ENCODE measurements around the gene ZNF335.

Gene ZNF335

GRCh38 chr20:45946149-45946970, 25.6 kb downstream of the ZNF335 start:
- Histone ChIP-seq H3K36me3 (replicated peaks) (peaks cover 90% of the 10 kb centered on the region), H3K4me1 (no peaks in the 10 kb centered on the region), H3K9me3 (no peaks in the 10 kb centered on the region), H3K27me3 (ENCODE audit: low read depth) (no peaks in the 10 kb centered on the region), H3K4me3 (no peak overlapping the region)
- DNase-seq (ENCODE audit: low spot score in 2 of 2) = no peak
- in situ Hi-C loops (cut with MboI; ENCODE audit: low sequenced_read_pairs) = no loop called here

GRCh38 chr20:45945678-45946148, 26.3 kb downstream of the ZNF335 start:
- in situ Hi-C loops (cut with MboI; ENCODE audit: low sequenced_read_pairs) = no loop called here
- peaks cover 90% of the 10 kb centered on the region for H3K36me3 ChIP-seq (replicated peaks)
- H3K4me3 ChIP-seq = no peak overlapping the region
- DNase-seq (ENCODE audit: low spot score in 2 of 2) = no peak
- H3K9me3 ChIP-seq = no peaks in the 10 kb centered on the region
- H3K27me3 ChIP-seq (ENCODE audit: low read depth) = no peaks in the 10 kb centered on the region
- H3K4me1 ChIP-seq = no peaks in the 10 kb centered on the region

GRCh38 chr20:45944965-45945677, 26.9 kb downstream of the ZNF335 start:
- Histone ChIP-seq H3K36me3 (replicated peaks) (peaks cover 90% of the 10 kb centered on the region), H3K4me3 (no peak overlapping the region), H3K9me3 (no peaks in the 10 kb centered on the region), H3K27me3 (ENCODE audit: low read depth) (no peaks in the 10 kb centered on the region), H3K4me1 (no peaks in the 10 kb centered on the region)
- in situ Hi-C loops (cut with MboI; ENCODE audit: low sequenced_read_pairs) = no loop called here
- no peak for DNase-seq (ENCODE audit: low spot score in 2 of 2)

GRCh38 chr20:45944151-45944964, 27.6 kb downstream of the ZNF335 start:
- DNase-seq (ENCODE audit: low spot score in 2 of 2) = no peak
- H3K4me3 ChIP-seq = no peak overlapping the region
- no peaks in the 10 kb centered on the region for H3K4me1 ChIP-seq
- H3K9me3 ChIP-seq = no peaks in the 10 kb centered on the region
- H3K27me3 ChIP-seq (ENCODE audit: low read depth) = no peaks in the 10 kb centered on the region
- H3K36me3 ChIP-seq (replicated peaks) = peaks cover 90% of the 10 kb centered on the region
- in situ Hi-C loops (cut with MboI; ENCODE audit: low sequenced_read_pairs) = no loop called here

GRCh38 chr20:45943613-45944012, 28.4 kb downstream of the ZNF335 start:
- H3K36me3 ChIP-seq (replicated peaks) = peaks cover 89% of the 10 kb centered on the region
- in situ Hi-C loops (cut with MboI; ENCODE audit: low sequenced_read_pairs) = no loop called here
- no peaks in the 10 kb centered on the region for H3K27me3 ChIP-seq (ENCODE audit: low read depth)
- H3K4me1 ChIP-seq = no peaks in the 10 kb centered on the region
- H3K4me3 ChIP-seq = no peak overlapping the region
- no peaks in the 10 kb centered on the region for H3K9me3 ChIP-seq
- no peak for DNase-seq (ENCODE audit: low spot score in 2 of 2)

- Histone ChIP-seq H3K27me3 (ENCODE audit: low read depth) (no peaks in the 10 kb centered on the region), H3K4me3 (no peak overlapping the region), H3K9me3 (no peaks in the 10 kb centered on the region), H3K4me1 (peaks cover 3% of the 10 kb centered on the region; the same call in 1 of the 2 replicates), H3K36me3 (replicated peaks) (peaks cover 73% of the 10 kb centered on the region)
- in situ Hi-C loops (cut with MboI; ENCODE audit: low sequenced_read_pairs) = no loop called here
- no peak for DNase-seq (ENCODE audit: low spot score in 2 of 2)
Measured at GRCh38 chr20:45940469-45940868, 31.5 kb downstream of the ZNF335 start.

GRCh38 chr20:45940053-45940452, 31.9 kb downstream of the ZNF335 start:
- in situ Hi-C loops (cut with MboI; ENCODE audit: low sequenced_read_pairs) = no loop called here
- Histone ChIP-seq H3K9me3 (no peaks in the 10 kb centered on the region), H3K4me1 (peaks cover 3% of the 10 kb centered on the region; the same call in 1 of the 2 replicates), H3K27me3 (ENCODE audit: low read depth) (no peaks in the 10 kb centered on the region), H3K4me3 (no peak overlapping the region), H3K36me3 (replicated peaks) (peaks cover 69% of the 10 kb centered on the region)
- no peak for DNase-seq (ENCODE audit: low spot score in 2 of 2)

GRCh38 chr20:45938727-45939438, 33.1 kb downstream of the ZNF335 start:
- Histone ChIP-seq H3K4me3 (no peak overlapping the region), H3K36me3 (replicated peaks) (peaks cover 59% of the 10 kb centered on the region), H3K4me1 (peaks cover 3% of the 10 kb centered on the region; the same call in 1 of the 2 replicates), H3K27me3 (ENCODE audit: low read depth) (no peaks in the 10 kb centered on the region), H3K9me3 (no peaks in the 10 kb centered on the region)
- in situ Hi-C loops (cut with MboI; ENCODE audit: low sequenced_read_pairs) = no loop called here
- no peak for DNase-seq (ENCODE audit: low spot score in 2 of 2)

- peaks cover 48% of the 10 kb centered on the region for H3K36me3 ChIP-seq (replicated peaks)
- no peak overlapping the region for H3K4me3 ChIP-seq
- in situ Hi-C loops (cut with MboI; ENCODE audit: low sequenced_read_pairs) = no loop called here
- no peaks in the 10 kb centered on the region for H3K27me3 ChIP-seq (ENCODE audit: low read depth)
- H3K4me1 ChIP-seq = peaks cover 3% of the 10 kb centered on the region; the same call in 1 of the 2 replicates
- no peaks in the 10 kb centered on the region for H3K9me3 ChIP-seq
- no peak for DNase-seq (ENCODE audit: low spot score in 2 of 2)
Measured at GRCh38 chr20:45937765-45938164, 34.2 kb downstream of the ZNF335 start.

GRCh38 chr20:45935416-45936046, 36.5 kb downstream of the ZNF335 start:
- in situ Hi-C loops (cut with MboI; ENCODE audit: low sequenced_read_pairs) = no loop called here
- Histone ChIP-seq H3K4me3 (peak overlapping the region; percentile 96), H3K36me3 (replicated peaks) (peaks cover 36% of the 10 kb centered on the region), H3K27me3 (ENCODE audit: low read depth) (no peaks in the 10 kb centered on the region), H3K4me1 (peaks cover 3% of the 10 kb centered on the region; the same call in 1 of the 2 replicates), H3K9me3 (no peaks in the 10 kb centered on the region)
- DNase-seq (ENCODE audit: low spot score in 2 of 2) = no peak

GRCh38 chr20:45934586-45935415, 37.2 kb downstream of the ZNF335 start, which contains the start of gene PCIF1:
TSS of gene PCIF1 (plus strand) at chr20:45934683. CDS start at chr20:45939000, 4,317 bp downstream.
- DNase-seq (ENCODE audit: low spot score in 2 of 2) = peak; percentile 94 to 98
- Histone ChIP-seq H3K27me3 (ENCODE audit: low read depth) (no peaks in the 10 kb centered on the region), H3K9me3 (no peaks in the 10 kb centered on the region), H3K4me1 (peaks cover 3% of the 10 kb centered on the region; the same call in 1 of the 2 replicates), H3K36me3 (replicated peaks) (peaks cover 29% of the 10 kb centered on the region), H3K4me3 (peak within 1 kb of the TSS; percentile 96)
- in situ Hi-C loops (cut with MboI; ENCODE audit: low sequenced_read_pairs) = no loop called here

- peak; percentile 17 to 72 for DNase-seq (ENCODE audit: low spot score in 2 of 2)
Measured at GRCh38 chr20:45934046-45934585, 37.9 kb downstream of the ZNF335 start.

More at GRCh38 chr20:45934046-45934585, 37.9 kb downstream of the ZNF335 start:
- in situ Hi-C loops (cut with MboI; ENCODE audit: low sequenced_read_pairs) = no loop called here
- no peaks in the 10 kb centered on the region for H3K9me3 ChIP-seq
- no peaks in the 10 kb centered on the region for H3K27me3 ChIP-seq (ENCODE audit: low read depth)
- H3K36me3 ChIP-seq (replicated peaks) = peaks cover 22% of the 10 kb centered on the region
- peaks cover 7% of the 10 kb centered on the region for H3K4me1 ChIP-seq
- H3K4me3 ChIP-seq = peak overlapping the region; percentile 96
